NCI-H82 (cell line): ENCODE measurements around the gene TBC1D3E.
"Not testable (repeated sequence)": the region's sequence is repeated elsewhere in the genome, so short reads cannot be mapped to it uniquely, and the experiment has no call there.

Source experiments
- DNase-seq: peaks from one replicate; lab custom pipeline; 2025; lab: John Stamatoyannopoulos, UW

TBC1D3E gene

DNA sequence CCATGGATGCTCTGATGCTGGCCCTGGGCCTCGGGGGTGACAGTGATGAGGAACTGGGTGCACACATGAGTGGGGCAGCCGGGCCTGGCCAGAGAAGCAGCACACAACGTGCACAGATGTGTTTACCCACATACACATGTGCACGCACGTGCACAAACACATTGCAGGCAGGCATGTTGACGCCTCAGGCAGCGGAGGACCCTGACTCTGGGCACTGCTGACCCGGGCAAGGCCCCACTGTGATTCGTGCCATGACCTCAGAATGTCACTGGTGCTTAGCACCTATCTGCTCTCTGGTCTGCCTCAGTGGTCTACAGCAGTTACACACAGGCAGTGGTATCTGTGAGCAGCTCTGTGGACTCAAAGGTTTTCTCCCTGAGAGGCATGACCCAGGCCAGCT is at the start of gene TBC1D3E:
Gene TBC1D3E, plus strand, starts transcription at position 301 of the 400 bp plus-strand sequence. CDS start 1,545 bp downstream, outside the sequence.
- DNase-seq: not testable (repeated sequence)

DNA sequence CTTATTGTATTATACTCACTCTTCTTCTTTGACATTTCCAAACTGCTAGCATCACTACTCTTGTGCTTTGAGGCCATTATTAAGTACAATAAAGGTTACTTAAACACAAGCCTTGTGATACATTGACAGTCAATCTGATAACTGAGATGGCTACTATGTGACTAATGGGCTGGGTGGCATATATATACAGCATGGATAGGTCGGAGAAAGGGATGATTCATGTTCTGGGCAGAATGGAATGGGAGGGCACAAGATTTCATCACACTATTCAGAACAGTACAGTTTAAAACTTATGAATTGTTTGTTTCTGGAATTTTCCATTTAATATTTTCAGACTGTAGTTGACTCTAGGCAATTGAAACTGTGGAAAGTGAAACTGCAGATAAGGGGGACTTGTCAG is 40.4 kb upstream of the TBC1D3E start:
- DNase-seq: not testable (repeated sequence)

- DNase-seq: not testable (repeated sequence)
These were observed 39.6 kb upstream of the TBC1D3E start for GRCh38 chr17:38088120-38088519.

GRCh38 chr17:38094059-38094694 is 33.6 kb upstream of the TBC1D3E start:
- not testable (repeated sequence) for DNase-seq

DNA sequence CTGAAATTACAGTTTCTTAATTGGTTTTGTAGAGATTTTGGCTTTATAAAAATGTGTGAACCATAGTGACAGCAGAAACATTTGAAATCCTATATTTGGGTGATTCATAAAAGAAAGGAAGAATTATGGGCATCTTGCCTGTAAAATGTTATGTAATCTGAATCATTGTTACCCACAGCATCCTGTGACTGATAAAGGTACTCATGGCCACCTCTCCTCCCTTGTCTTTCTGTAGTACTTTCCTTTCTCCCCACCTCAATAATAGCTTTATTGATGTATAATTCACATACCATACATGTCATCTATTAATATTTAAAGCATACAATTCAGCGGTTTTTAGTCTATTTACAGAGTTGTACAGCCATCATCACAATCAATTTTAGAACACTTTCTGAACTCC is 28.5 kb upstream of the TBC1D3E start:
- DNase-seq: not testable (repeated sequence)

- not testable (repeated sequence) for DNase-seq
These were observed 7.9 kb upstream of the TBC1D3E start for GRCh38 chr17:38119829-38120228.

GRCh38 chr17:38134860-38135259 is 7.1 kb downstream of the TBC1D3E start:
- not testable (repeated sequence) for DNase-seq
